Heart right ventricle (tissue), 16 donors: ENCODE data around the gene GPBP1. TPM values are rescaled to one million over a fixed set of nuclear protein-coding genes. Genes with fewer than 3 reads are reported as not detected.

ENCODE experiments used
- ATAC-seq, 8 donors: fragments of 200-7000 bp; cut with Tn5 transposase; one replicate each; pipeline ENCODE4 v1.9.1; 2020; ENCODE audit warnings: mild to moderate bottlenecking in 8 of 8, moderate library complexity in 8 of 8, moderate number of reproducible peaks in 1 of 8
- DNase-seq, 2 donors: peaks; one replicate each; pipeline ENCODE4 v3.0.0-alpha.2; 2020
- H3K27ac ChIP-seq, 10 donors: fragments of 200-600 bp; sonication (generic) in 2 of 10; one replicate each; pipeline versions ENCODE4 v1.5.0 to v1.8.0; 2020 to 2022; ENCODE audit warnings: mild to moderate bottlenecking in 3 of 10
- H3K27me3 ChIP-seq, 7 donors: fragments of 200-600 bp; one replicate each; pipeline ENCODE4 v1.8.0; 2021 to 2022; ENCODE audit warnings: mild to moderate bottlenecking in 2 of 7
- H3K36me3 ChIP-seq, 9 donors: fragments of 200-600 bp; sonication (generic) in 1 of 9; one replicate each; pipeline versions ENCODE4 v1.5.0 to v1.8.0; 2020 to 2022; ENCODE audit warnings: mild to moderate bottlenecking in 2 of 9
- H3K4me1 ChIP-seq, 9 donors: fragments of 200-600 bp; sonication (generic) in 1 of 9; one replicate each; pipeline versions ENCODE4 v1.5.0 to v1.8.0; 2020 to 2022; ENCODE audit warnings: mild to moderate bottlenecking in 4 of 9
- H3K4me3 ChIP-seq, 10 donors: fragments of 200-600 bp; sonication (generic) in 2 of 10; one replicate each; pipeline versions ENCODE4 v1.5.0 to v1.8.0; 2020 to 2022; ENCODE audit warnings: mild to moderate bottlenecking in 7 of 10, moderate library complexity in 2 of 10
- H3K9me3 ChIP-seq, 11 donors: fragments of 200-600 bp in 10 of 11; sonication (generic) in 2 of 11; one replicate each; pipeline versions ENCODE4 v1.5.0 to v1.8.0; 2013 to 2022; ENCODE audit warnings: mild to moderate bottlenecking in 2 of 11, control low read depth in 1 of 11, moderate library complexity in 1 of 11
- CTCF ChIP-seq, 9 donors: fragments of 200-600 bp; sonication (generic) in 2 of 9; IDR thresholded peaks; one replicate each; pipeline versions ENCODE4 v1.5.0 to v1.8.0; 2021 to 2022; ENCODE audit warnings: antibody characterized with exemption in 9 of 9, mild to moderate bottlenecking in 5 of 9, moderate library complexity in 1 of 9
- WGBS, 2 donors: extraction: QIAGEN DNeasy Blood & Tissue Kit; methylation state at CpG; one replicate each; pipeline ENCODE4 v1.1.7; 2013; ENCODE audit warnings: inconsistent platforms in 1 of 2; 5-methylcytosine and 5-hydroxymethylcytosine counted together
- intact Hi-C, 10 donors: fragments of 100-400 bp; cut with DNase I; formaldehyde crosslinking; loops; one replicate each; pipeline versions ENCODE4 v1.11.1 to v1.14.2; 2022
- polyA plus RNA-seq, 2 donors: library from polyadenylated mRNA; stranded (reverse); fragments of 200-250 nt; gene quantifications; one replicate each; pipeline ENCODE4 v1.2.3, GENCODE V29; 2013
- total RNA-seq, 10 donors: library from RNA; stranded (reverse); fragmentation: NEBNext Ultra II Directional in 3 of 10; extraction: Animal tissue kit (Norgen Biotek cat#: 25700) in 3 of 10; gene quantifications; one replicate each; pipeline versions ENCODE4 v1.2.1 to v1.2.4, GENCODE V29; 2021 to 2023
- donor health status: Arrhythmogenic right ventricular cardiomyopathy.
- donor health status: ischemic (EF 13 %, LVEDD 7.1; RV severe dilation, severe dysfunction).
- donor health status: healthy with polysubstance abuse.
- donor health status: DM: no; HTN: yes; CAD: no.
- donor health status: DM: no; HTN: no; CAD: no.
- donor health status: ischemic (EF 25% LVEDD 6.9; RV normal size, moderate dysfunction).
- donor health status: ischemic (EF 25% LVEDD 5.7; RV mildly dilated, moderate dysfunction).
- donor health status: healthy.
- donor health status: DM: yes; HTN: yes; CAD: no.
- donor health status: Ischemic cardiomyopathy.
- donor health status: ischemic (EF 35%, LVEDD 5.7; RV mildly dilated, moderate dysfunction).
- donor health status: nonischemic (EF 11% LVEDD 7.7; RV severe dilation, severe dysfunction).
- donor health status: DM: yes; HTN: yes; CAD: no.
- donor health status: PGD.
- donor health status: ischemic (EF 29% LVEDD 5.4; RV normal size, mild dysfunction).
- donor health status: nonischemic (EF 23%, LVEDD 6.1; RV moderate dilation, normal function).

Gene GPBP1
- total and polyA plus RNA-seq, 12 donors: 40.1 to 69.3 (median 51.0) TPM

DNA sequence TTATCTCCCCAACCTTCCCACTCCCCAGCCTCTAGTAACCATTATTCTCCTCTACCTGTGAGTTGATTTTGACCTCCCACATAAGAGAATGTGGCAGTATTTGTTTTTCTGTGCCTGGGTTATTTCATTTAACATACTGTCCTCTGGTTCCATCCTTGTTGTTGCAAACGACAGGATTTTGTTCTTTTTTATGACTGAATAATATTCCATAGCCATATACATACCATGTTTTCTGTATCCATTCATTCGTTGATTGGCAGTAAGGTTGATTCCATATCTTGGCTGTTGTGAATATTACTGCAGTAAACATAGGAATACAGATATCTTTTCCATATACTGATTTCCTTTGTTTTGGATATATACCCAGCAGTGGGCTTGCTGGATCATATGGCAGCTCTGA is 20.8 kb downstream of the GPBP1 start:
- no peaks in the 10 kb centered on the region for H3K27me3 ChIP-seq
- DNase-seq: no peak
- WGBS, 2 donors: 94 to 95% methylated on average over 2 of the region's 2 CpGs
- TF ChIP-seq CTCF (IDR thresholded peaks at IDR 0.05): no peak
- H3K9me3 ChIP-seq: no peaks in the 10 kb centered on the region
- ATAC-seq: no peak
- H3K4me1 ChIP-seq: peaks cover 0 to 38% (median 16%) of the 10 kb centered on the region in 9 donors
- intact Hi-C loops: no loop called here
- no peak overlapping the region for H3K27ac ChIP-seq
- no peak overlapping the region for H3K4me3 ChIP-seq
- H3K36me3 ChIP-seq: peaks cover 0 to 55% (median 11%) of the 10 kb centered on the region in 9 donors

DNA sequence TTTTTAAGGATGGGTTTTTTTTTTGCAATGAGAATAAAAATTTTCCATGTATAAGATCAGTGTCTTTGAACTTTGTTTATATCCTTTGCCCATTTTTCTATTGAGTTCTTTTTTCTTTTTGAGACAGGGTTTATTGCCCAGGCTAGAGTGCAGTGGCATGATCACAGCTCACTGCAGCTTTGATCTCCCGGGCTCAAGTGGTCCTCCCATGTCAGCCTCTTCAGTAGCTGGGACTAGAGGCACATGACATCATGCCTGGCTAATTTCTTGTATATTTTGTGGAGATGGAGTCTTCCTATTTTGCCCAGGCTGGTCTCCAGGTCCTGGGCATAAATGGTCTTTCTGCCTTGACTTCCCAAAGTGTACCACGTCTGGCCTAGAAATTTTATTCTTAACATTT is 21.2 kb downstream of the GPBP1 start:
- ATAC-seq (no peak), DNase-seq (no peak)
- intact Hi-C loops: no loop called here
- Histone ChIP-seq H3K27ac (no peak overlapping the region), H3K9me3 (no peaks in the 10 kb centered on the region), H3K4me1 (peaks cover 0 to 38% (median 16%) of the 10 kb centered on the region in 9 donors), H3K36me3 (peaks cover 0 to 55% (median 11%) of the 10 kb centered on the region in 9 donors), H3K27me3 (no peaks in the 10 kb centered on the region), H3K4me3 (no peak overlapping the region)
- TF ChIP-seq CTCF (IDR thresholded peaks at IDR 0.05): no peak
- WGBS, 2 donors: 71 to 90% methylated on average over 2 of the region's 2 CpGs

GRCh38 chr5:57199866-57200265 is 26.0 kb downstream of the GPBP1 start:
- peaks cover under 1 to 64% (median 48%) of the 10 kb centered on the region in 9 donors for H3K4me1 ChIP-seq
- H3K27me3 ChIP-seq: no peaks in the 10 kb centered on the region
- H3K36me3 ChIP-seq: peaks cover 0 to 42% (median 0%) of the 10 kb centered on the region in 9 donors
- no peak for DNase-seq
- H3K4me3 ChIP-seq: no peak overlapping the region
- no peak overlapping the region for H3K27ac ChIP-seq
- intact Hi-C loops: no loop called here
- TF ChIP-seq CTCF (IDR thresholded peaks at IDR 0.05): no peak
- no peak for ATAC-seq
- H3K9me3 ChIP-seq: no peaks in the 10 kb centered on the region
- WGBS, 2 donors: 50 to 58% methylated on average over 8 of the region's 8 CpGs

DNA sequence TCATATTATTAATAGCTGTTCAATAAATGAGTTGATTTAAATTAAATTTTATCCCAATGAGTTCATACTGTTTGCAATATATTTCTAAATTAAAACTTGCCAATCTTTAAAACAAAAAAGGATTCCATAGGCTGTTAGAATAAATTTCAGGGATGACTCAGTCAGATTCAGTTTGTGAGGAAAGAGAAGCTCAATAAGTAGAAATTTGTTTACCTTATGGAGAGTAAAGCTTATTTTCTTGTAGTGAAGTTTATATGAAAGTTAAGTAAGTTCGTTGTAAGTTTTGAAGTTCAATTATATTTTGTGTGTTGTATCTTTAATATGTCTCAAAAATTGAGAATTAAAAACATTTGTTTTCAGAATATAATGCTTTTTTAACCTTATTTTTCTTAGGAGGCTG is 29.0 kb downstream of the GPBP1 start:
- no peak for DNase-seq
- Histone ChIP-seq H3K4me1 (peaks cover 4 to 76% (median 69%) of the 10 kb centered on the region in 9 donors), H3K9me3 (no peaks in the 10 kb centered on the region), H3K27ac (no peak overlapping the region), H3K27me3 (no peaks in the 10 kb centered on the region), H3K36me3 (peaks cover 0 to 24% (median 0%) of the 10 kb centered on the region in 9 donors), H3K4me3 (no peak overlapping the region)
- no peak for ATAC-seq
- no peak for TF ChIP-seq CTCF (IDR thresholded peaks at IDR 0.05)
- 80 to 98% methylated on average over 1 of the region's 1 CpG for WGBS, 2 donors
- intact Hi-C loops: no loop called here
